Effector memory CD4-positive, alpha-beta T cell (primary cell): ENCODE data around the gene CD37.
A peak's percentile ranks its signal among the peaks of the same experiment; 100 is the strongest.
"Not testable (repeated sequence)": the region's sequence is repeated elsewhere in the genome, so short reads cannot be mapped to it uniquely, and the experiment has no call there.

ENCODE experiments used
- DNase-seq, 3 donors: peaks; one replicate each; pipeline ENCODE4 v3.0.0-alpha.2; 2020
- H3K27ac ChIP-seq: 2 replicates; pipeline ENCODE4 v1.7.0; 2013; ENCODE audit warnings: mild to moderate bottlenecking, low read length, moderate library complexity; ENCODE audit not compliant: insufficient read depth, poor library complexity, severe bottlenecking
- H3K27me3 ChIP-seq: replicated peaks from 2 replicates; pipeline ENCODE4 v1.7.0; 2013; ENCODE audit warnings: mild to moderate bottlenecking, low read length; ENCODE audit not compliant: insufficient read depth, control insufficient read depth, poor library complexity, severe bottlenecking
- H3K36me3 ChIP-seq: 2 replicates; pipeline ENCODE4 v1.7.0; 2013; ENCODE audit warnings: mild to moderate bottlenecking, low read length, moderate library complexity; ENCODE audit not compliant: control insufficient read depth, insufficient read depth
- H3K4me1 ChIP-seq: 2 replicates; pipeline ENCODE4 v1.7.0; 2013; ENCODE audit warnings: low read length, mild to moderate bottlenecking; ENCODE audit not compliant: control insufficient read depth, insufficient read depth, poor library complexity, severe bottlenecking
- H3K4me3 ChIP-seq: 2 replicates; pipeline ENCODE4 v1.7.0; 2013; ENCODE audit warnings: low read length, low read depth, mild to moderate bottlenecking; ENCODE audit not compliant: insufficient read depth, poor library complexity, severe bottlenecking
- H3K9me3 ChIP-seq: 2 replicates; pipeline ENCODE4 v1.7.0; 2013; ENCODE audit warnings: mild to moderate bottlenecking, low read length, moderate library complexity; ENCODE audit not compliant: control insufficient read depth

Gene CD37

DNA sequence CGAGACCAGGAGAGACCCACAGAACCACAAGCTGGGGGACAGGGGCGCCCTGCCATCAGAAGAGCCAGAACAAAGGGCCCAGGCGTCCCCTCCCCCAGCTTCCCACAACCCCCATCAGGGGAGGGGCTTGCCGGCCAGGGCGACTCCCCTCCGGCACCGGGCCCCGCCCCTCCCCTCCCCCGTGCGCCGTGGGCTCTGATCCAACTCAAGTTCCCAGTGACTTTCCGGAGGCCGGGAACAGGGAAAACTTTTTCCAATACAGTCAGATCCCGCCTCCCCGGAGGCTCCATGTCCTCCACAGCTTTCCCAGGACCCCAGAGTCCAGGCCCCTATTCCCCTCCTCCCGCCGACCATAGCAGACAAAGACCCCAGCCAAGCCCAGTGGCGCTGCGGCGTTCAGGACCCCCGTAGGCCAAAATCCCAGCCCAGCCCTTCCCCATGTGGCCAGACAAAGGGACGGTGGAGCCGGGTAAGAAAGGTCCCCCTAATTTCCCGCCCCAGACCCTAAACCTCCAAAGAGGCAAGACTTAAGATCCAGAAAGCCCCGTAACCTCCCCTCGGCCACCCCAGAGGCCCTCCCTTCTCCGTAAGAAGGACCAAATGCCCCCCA is 26.3 kb downstream of the CD37 start:
- no peaks in the 10 kb centered on the region for H3K9me3 ChIP-seq
- no peaks in the 10 kb centered on the region for H3K36me3 ChIP-seq
- no peak for DNase-seq
- H3K27ac ChIP-seq = no peak overlapping the region
- H3K4me3 ChIP-seq = no peak overlapping the region
- H3K27me3 ChIP-seq = peaks cover 32% of the 10 kb centered on the region
- peaks cover 26% of the 10 kb centered on the region for H3K4me1 ChIP-seq

DNA sequence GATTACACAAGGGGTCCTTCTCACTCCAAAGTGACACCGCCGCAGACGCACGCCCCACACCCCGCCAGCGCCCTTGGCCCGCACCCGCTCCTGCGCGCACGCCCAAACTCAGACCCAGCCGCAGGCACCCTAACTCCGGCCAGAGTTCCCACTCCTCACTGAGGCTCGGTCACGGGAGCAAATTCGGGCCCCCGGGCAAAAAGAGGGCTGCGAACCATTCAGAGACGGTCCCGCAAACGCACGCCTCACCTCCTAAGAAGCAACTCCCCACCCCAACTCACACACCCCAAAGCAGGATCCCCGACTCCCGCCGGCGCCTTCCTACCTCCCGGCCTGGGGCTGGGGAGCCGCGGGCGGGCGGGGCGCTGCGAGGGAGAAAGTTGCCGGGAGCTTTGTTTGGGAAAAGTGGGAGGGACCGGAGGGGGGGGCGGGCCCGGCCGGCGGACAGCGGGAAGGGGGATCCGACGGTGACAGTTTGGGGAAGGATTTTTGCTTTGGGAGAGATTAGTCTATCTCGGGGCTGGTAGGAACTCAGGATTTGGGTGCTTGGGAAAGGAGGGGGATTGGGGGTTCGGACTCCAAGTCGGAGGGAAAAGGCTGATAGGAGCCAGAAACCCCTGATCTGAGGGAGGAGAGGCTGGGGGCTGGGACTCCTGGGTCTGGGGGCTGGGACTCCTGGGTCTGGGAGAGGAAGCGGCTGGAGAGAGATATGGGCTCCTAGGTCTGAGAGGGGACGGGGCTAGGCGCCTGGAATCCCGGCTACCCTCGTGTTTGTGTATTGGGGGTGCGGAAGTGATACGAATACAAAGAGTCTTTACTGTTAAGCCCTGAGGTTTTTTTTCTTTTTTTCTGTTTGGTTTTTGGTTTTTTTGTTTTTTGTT is 27.1 kb downstream of the CD37 start, which contains the start of gene TEAD2:
Gene TEAD2, minus strand, starts transcription at position 369 of the 881 bp plus-strand sequence. CDS start 2,341 bp downstream, outside the sequence.
- H3K27ac ChIP-seq = no peak within 1 kb of the TSS
- H3K4me1 ChIP-seq = peaks cover 26% of the 10 kb centered on the region
- H3K36me3 ChIP-seq = no peaks in the 10 kb centered on the region
- peak within 1 kb of the TSS; percentile 35 for H3K4me3 ChIP-seq
- H3K27me3 ChIP-seq = peaks cover 32% of the 10 kb centered on the region
- no peaks in the 10 kb centered on the region for H3K9me3 ChIP-seq
- no peak for DNase-seq

DNA sequence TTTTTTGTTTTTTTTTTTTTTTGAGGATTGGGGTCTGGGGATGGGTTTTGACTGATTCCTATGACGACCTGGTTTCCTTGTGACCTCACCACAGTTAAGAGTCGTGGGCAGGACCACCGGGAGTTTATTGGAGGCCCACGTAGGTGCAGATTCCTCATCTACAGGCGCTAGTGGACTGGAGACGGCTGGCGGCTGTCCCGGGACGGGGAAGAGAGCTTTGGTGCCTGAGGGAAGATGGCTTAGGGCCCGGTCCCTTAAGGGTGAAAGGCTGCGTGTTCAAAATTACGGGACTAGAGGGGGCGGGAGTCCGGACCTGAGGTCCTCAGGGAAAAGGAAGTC is 27.7 kb downstream of the CD37 start:
- no peak overlapping the region for H3K27ac ChIP-seq
- no peaks in the 10 kb centered on the region for H3K36me3 ChIP-seq
- H3K9me3 ChIP-seq = no peaks in the 10 kb centered on the region
- peaks cover 26% of the 10 kb centered on the region for H3K4me1 ChIP-seq
- peaks cover 32% of the 10 kb centered on the region for H3K27me3 ChIP-seq
- H3K4me3 ChIP-seq = peak overlapping the region; percentile 23
- no peak for DNase-seq

DNA sequence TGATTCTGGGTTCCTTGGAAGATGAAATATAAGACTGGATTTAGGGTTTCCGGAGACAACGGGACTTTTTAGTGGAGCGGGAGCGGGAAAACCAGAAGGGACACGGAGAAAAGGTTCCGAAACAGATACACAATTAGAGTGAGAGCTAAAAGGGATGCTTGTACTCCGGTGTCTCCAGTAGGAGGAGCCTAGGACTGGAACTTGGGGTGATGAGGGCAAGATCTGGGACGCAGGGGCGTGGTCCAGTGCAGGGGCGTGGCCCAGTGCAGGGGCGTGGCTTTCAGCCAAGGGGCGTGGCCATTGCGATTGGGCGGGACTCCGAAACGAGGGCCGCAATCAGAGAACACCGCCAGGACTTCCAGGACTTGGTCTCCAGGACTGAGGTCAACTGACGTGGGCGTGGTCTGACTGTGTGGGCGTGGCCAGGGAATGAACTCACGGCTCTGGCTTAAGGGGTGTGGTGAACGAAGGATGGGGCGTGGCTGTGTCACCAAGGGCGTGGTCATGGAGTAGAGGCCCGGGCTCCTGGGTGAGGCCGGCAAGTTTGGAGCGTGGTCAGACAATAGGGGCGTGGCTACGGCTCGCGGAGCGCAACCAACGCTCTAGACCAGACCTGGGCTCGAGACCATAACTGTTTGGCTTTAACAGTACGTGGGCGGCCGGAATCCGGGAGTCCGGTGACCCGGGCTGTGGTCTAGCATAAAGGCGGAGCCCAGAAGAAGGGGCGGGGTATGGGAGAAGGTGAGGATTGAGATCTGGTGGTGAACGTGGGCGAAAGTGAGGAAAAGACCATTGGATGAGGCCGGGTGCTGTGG is 28.3 kb downstream of the CD37 start, which contains the start of gene DKKL1:
Gene DKKL1, plus strand, starts transcription at position 610 of the 815 bp plus-strand sequence. Its CDS starts 122 bp downstream, at position 732.
- Histone ChIP-seq H3K4me1 (peaks cover 26% of the 10 kb centered on the region), H3K27me3 (peaks cover 32% of the 10 kb centered on the region), H3K27ac (no peak within 1 kb of the TSS)

DNA sequence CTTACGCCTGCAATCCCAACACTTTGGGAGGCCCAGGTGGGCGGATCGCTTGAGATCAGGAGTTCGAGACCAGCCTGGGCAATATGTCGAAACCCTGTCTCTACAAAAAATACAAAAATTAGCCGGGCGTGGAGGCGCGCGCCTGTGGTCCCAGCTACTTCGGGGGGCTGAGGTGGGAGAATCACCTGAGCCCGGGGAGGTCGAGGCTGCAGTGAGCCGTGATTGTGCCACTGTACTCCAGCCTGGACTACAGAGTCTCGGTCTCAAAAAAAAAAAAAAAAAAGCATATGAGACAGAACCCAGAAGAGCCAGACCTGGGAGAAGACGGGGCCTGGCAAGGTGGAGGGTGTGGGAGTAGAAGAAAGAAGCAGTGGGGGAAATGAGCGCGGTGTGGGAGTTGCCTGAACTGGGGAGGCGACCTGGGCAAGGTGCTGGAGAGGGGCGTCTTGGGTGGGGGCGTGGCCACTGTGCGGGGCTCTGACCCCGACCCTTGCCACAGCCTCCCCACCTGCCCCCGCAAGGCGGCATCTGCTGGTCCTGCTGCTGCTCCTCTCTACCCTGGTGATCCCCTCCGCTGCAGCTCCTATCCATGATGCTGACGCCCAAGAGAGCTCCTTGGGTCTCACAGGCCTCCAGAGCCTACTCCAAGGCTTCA is 29.0 kb downstream of the CD37 start:
- no peak overlapping the region for H3K4me3 ChIP-seq
- peaks cover 32% of the 10 kb centered on the region for H3K27me3 ChIP-seq
- H3K36me3 ChIP-seq = no peaks in the 10 kb centered on the region
- H3K4me1 ChIP-seq = peaks cover 26% of the 10 kb centered on the region
- no peak overlapping the region for H3K27ac ChIP-seq
- DNase-seq = no peak
- H3K9me3 ChIP-seq = no peaks in the 10 kb centered on the region

More for the DNA sequence above, 28.3 kb downstream of the CD37 start, which contains the start of gene DKKL1:
- no peaks in the 10 kb centered on the region for H3K9me3 ChIP-seq
- no peaks in the 10 kb centered on the region for H3K36me3 ChIP-seq
- DNase-seq = peak; percentile 45 to 59 (median 59)
- peak within 1 kb of the TSS; percentile 23 for H3K4me3 ChIP-seq

DNA sequence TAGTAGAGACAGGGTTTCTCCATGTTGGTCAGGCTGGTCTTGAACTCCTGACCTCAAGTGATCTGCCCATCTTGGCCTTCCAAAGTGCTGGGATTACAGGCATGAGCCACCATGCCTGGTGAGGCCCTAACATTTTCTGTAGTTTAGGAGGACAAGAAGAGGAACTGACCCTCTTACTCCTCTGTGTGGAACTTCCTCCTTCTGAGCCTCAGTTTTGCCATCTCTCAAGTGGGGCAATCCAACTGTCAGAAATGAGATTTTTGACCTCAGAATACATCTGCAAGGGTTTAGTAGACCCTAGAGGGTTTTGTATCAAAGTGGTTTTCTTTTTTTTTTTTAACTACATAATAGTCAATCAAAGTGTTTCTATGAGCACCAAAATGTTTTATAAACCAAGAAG is 30.9 kb downstream of the CD37 start:
- peaks cover 32% of the 10 kb centered on the region for H3K27me3 ChIP-seq
- no peaks in the 10 kb centered on the region for H3K9me3 ChIP-seq
- H3K4me1 ChIP-seq = peaks cover 26% of the 10 kb centered on the region
- no peak overlapping the region for H3K4me3 ChIP-seq
- DNase-seq = no peak
- H3K27ac ChIP-seq = no peak overlapping the region
- no peaks in the 10 kb centered on the region for H3K36me3 ChIP-seq

DNA sequence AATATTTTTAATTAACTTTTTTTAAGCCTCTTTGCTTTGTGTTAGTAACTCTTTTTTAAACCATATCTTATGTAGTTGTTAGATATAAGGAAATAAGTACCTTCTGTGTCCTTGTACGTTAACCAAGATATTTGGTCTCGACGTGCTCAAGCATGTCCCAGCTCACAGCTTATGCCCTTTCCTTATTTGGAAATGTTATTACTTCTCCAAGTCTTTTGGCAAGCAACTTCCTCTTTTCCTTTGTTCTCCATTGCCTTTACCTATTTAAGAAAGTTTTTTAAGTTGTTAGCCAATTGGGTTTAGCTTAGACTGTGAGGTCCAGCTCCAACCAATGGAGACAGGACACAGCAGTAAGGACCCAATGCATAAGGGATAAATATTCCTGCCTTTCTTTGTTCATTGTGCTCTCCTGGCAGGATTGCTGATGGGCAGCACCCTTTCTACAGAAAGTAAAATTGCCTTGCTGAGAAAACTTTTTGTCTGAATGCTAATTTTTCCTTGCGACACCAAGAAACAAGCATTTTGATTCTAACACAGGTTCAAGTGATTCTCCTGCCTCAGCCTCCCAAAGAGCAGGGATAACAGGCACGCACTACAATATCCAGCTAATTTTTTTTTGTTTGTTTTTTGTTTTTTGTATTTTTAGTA is 33.6 kb downstream of the CD37 start:
- Histone ChIP-seq H3K4me3 (no peak overlapping the region), H3K4me1 (peaks cover 2% of the 10 kb centered on the region), H3K27me3 (peaks cover 13% of the 10 kb centered on the region), H3K9me3 (no peaks in the 10 kb centered on the region), H3K36me3 (no peaks in the 10 kb centered on the region), H3K27ac (no peak overlapping the region)
- DNase-seq = no peak

DNA sequence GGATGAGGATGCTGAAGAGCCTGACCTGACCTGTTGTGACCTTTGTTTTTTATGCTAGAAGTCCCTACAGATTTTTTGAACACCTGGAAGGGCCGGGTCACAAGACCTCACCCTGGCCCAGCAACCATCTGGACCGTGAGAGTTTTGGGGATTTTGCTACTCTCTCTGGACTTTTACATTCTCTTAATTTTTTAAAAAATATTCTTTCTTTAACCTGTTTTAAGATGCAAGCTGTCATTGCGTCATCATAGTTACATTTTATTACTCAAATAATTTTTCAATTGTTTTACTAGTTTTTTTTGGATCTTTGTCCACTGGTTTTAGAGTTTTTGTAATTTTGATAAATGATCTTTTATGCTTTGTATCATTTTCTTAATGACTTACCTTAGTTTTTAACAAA is 36.0 kb downstream of the CD37 start:
- no peaks in the 10 kb centered on the region for H3K36me3 ChIP-seq
- H3K9me3 ChIP-seq = no peaks in the 10 kb centered on the region
- no peak overlapping the region for H3K27ac ChIP-seq
- no peak overlapping the region for H3K4me3 ChIP-seq
- no peaks in the 10 kb centered on the region for H3K27me3 ChIP-seq
- no peak for DNase-seq
- no peaks in the 10 kb centered on the region for H3K4me1 ChIP-seq

DNA sequence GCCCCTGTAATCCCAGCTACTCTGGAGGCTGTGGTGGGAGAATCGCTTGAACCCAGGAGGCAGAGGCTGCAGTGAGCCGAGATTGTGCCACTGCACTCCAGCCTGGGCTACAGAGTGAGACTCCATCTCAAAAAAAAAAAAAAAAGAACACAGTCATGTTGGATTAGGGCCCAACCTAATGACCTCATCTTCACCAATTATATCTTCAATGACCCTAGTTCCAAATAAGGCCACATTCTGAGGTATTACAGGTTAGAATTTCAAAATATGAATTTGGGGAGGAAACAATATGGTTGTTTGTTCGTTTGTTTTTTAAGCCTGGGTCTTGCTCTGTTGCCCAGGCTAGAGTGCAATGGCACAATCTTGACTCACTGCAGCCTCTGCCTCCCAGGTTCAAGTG is 38.0 kb downstream of the CD37 start:
- not testable (repeated sequence) for H3K27me3 ChIP-seq, H3K27ac ChIP-seq, H3K4me1 ChIP-seq, H3K36me3 ChIP-seq, H3K4me3 ChIP-seq, H3K9me3 ChIP-seq, DNase-seq
